SU-DHL-6 (cell line): ENCODE data around the gene VWA5B1.

ENCODE experiments used
- H2AFZ ChIP-seq: fragments of 200-600 bp; sonication (generic); 2 replicates; pipeline ENCODE4 v1.6.1; 2014; ENCODE audit warnings: low read depth, mild to moderate bottlenecking, moderate library complexity, mixed read lengths, antibody characterized with exemption, low read length; ENCODE audit not compliant: severe bottlenecking
- H3F3A ChIP-seq: fragments of 200-600 bp; shearing (Covaris generic); 2 replicates; pipeline ENCODE4 v1.6.0; 2016; ENCODE audit warnings: antibody characterized with exemption, mild to moderate bottlenecking; ENCODE audit not compliant: insufficient read depth
- H3K27ac ChIP-seq: fragments of 200-600 bp; sonication (generic); 2 replicates; pipeline ENCODE4 v1.5.1; 2016; ENCODE audit warnings: low read depth, mild to moderate bottlenecking, low read length, moderate library complexity, mixed read lengths
- H3K27me3 ChIP-seq: fragments of 200-600 bp; sonication (generic), shearing (Covaris generic); 2 replicates; pipeline ENCODE4 v1.6.0; 2014; ENCODE audit warnings: mild to moderate bottlenecking, low read length
- H3K36me3 ChIP-seq: fragments of 200-600 bp; sonication (generic); 2 replicates; pipeline ENCODE4 v1.6.1; 2014; ENCODE audit warnings: mild to moderate bottlenecking, low read length, mixed read lengths
- H3K4me2 ChIP-seq: fragments of 300-600, 200-600 bp; shearing (Covaris generic), sonication (generic); 2 replicates; pipeline ENCODE4 v1.6.0; 2014; ENCODE audit warnings: low read length, low read depth, mild to moderate bottlenecking; ENCODE audit not compliant: poor library complexity, severe bottlenecking
- H3K4me3 ChIP-seq: fragments of 200-600 bp; sonication (generic); 2 replicates; pipeline ENCODE4 v1.5.1; 2014; ENCODE audit warnings: antibody characterized with exemption, low read length, mild to moderate bottlenecking, mixed read lengths; ENCODE audit not compliant: insufficient read depth, poor library complexity, severe bottlenecking
- H3K79me2 ChIP-seq: fragments of 200-600 bp; sonication (generic); 2 replicates; pipeline ENCODE4 v1.6.1; 2014; ENCODE audit warnings: mild to moderate bottlenecking, low read length, moderate library complexity; ENCODE audit not compliant: insufficient read depth
- H3K9ac ChIP-seq: fragments of 200-600 bp; sonication (generic); 2 replicates; pipeline ENCODE4 v1.7.0; 2014; ENCODE audit warnings: mild to moderate bottlenecking, low read length
- H3K9me2 ChIP-seq: fragments of 200-600 bp; sonication (generic); replicated peaks from 2 replicates; pipeline ENCODE4 v1.6.1; 2014; ENCODE audit warnings: low read length; ENCODE audit not compliant: insufficient read depth
- H3K9me3 ChIP-seq: fragments of 200-600 bp; sonication (generic); 2 replicates; pipeline ENCODE4 v1.6.1; 2014; ENCODE audit warnings: low read length, mixed read lengths; ENCODE audit not compliant: insufficient read depth
- H4K20me1 ChIP-seq: fragments of 200-600 bp; sonication (generic); 2 replicates; pipeline ENCODE4 v1.6.1; 2014; ENCODE audit warnings: low read depth, mild to moderate bottlenecking, antibody characterized with exemption, low read length, moderate library complexity, mixed read lengths
- EZH2phosphoT487 ChIP-seq: fragments of 200-600 bp; sonication (generic), shearing (Covaris generic); conservative IDR thresholded peaks from 2 replicates; pipeline ENCODE4 v1.6.1; 2018; ENCODE audit warnings: mild to moderate bottlenecking, antibody characterized with exemption, low read length, moderate library complexity, mixed read lengths
- TF ChIP-seq, protein P1 (sequence below): fragments of 200-600 bp; sonication (generic); IDR thresholded peaks from one replicate; pipeline ENCODE4 v1.5.1; 2017; ENCODE audit warnings: antibody characterized with exemption, mild to moderate bottlenecking, low read length, moderate library complexity; ENCODE audit not compliant: insufficient read depth, poor library complexity, severe bottlenecking

Gene VWA5B1

GRCh38 chr1:20317471-20317870 lies 26.8 kb downstream of the VWA5B1 start:
- no peak overlapping the region for H3K4me3 ChIP-seq
- no peaks in the 10 kb centered on the region for H3K36me3 ChIP-seq
- no peak overlapping the region for H3K9ac ChIP-seq
- no peak for TF ChIP-seq EZH2phosphoT487
- TF ChIP-seq, protein P1, sequence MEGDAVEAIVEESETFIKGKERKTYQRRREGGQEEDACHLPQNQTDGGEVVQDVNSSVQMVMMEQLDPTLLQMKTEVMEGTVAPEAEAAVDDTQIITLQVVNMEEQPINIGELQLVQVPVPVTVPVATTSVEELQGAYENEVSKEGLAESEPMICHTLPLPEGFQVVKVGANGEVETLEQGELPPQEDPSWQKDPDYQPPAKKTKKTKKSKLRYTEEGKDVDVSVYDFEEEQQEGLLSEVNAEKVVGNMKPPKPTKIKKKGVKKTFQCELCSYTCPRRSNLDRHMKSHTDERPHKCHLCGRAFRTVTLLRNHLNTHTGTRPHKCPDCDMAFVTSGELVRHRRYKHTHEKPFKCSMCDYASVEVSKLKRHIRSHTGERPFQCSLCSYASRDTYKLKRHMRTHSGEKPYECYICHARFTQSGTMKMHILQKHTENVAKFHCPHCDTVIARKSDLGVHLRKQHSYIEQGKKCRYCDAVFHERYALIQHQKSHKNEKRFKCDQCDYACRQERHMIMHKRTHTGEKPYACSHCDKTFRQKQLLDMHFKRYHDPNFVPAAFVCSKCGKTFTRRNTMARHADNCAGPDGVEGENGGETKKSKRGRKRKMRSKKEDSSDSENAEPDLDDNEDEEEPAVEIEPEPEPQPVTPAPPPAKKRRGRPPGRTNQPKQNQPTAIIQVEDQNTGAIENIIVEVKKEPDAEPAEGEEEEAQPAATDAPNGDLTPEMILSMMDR = no peak
- H2AFZ ChIP-seq = no peak overlapping the region
- H3K79me2 ChIP-seq = no peaks in the 10 kb centered on the region
- H3K9me3 ChIP-seq = no peaks in the 10 kb centered on the region
- no peaks in the 10 kb centered on the region for H3K9me2 ChIP-seq
- H3K4me2 ChIP-seq = no peak overlapping the region
- H3K27me3 ChIP-seq = no peaks in the 10 kb centered on the region
- H3K27ac ChIP-seq = no peak overlapping the region
- no peaks in the 10 kb centered on the region for H3F3A ChIP-seq
- H4K20me1 ChIP-seq = no peaks in the 10 kb centered on the region

GRCh38 chr1:20318521-20318920 lies 27.8 kb downstream of the VWA5B1 start:
- Histone ChIP-seq H3K79me2 (no peaks in the 10 kb centered on the region), H3K9me2 (no peaks in the 10 kb centered on the region), H4K20me1 (no peaks in the 10 kb centered on the region), H3K9ac (no peak overlapping the region), H3F3A (no peaks in the 10 kb centered on the region), H3K4me3 (no peak overlapping the region), H3K27ac (no peak overlapping the region), H3K4me2 (no peak overlapping the region), H3K36me3 (no peaks in the 10 kb centered on the region), H2AFZ (no peak overlapping the region), H3K27me3 (no peaks in the 10 kb centered on the region), H3K9me3 (no peaks in the 10 kb centered on the region)
- no peak for TF ChIP-seq EZH2phosphoT487
- TF ChIP-seq, protein P1 = no peak

DNA sequence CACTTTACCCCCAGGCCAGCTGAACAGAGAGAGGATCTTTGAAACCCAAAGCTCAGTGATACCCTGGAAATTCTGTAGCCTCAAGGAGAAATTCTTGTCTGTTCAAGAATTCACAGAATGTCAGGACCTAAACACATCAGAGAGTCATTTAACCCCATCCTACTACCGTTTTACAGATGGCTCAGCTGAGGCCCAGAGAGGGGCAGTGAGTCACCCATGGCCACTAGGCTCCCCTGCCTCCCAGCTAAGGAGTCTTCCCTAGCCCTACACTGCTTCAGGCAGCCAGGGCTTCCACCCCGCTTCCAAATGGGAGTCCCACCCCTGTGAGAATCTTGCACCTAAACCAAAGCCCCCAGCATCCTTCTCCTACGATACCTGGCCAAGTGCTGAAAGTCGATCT lies 28.3 kb downstream of the VWA5B1 start:
- no peaks in the 10 kb centered on the region for H4K20me1 ChIP-seq
- no peaks in the 10 kb centered on the region for H3K9me3 ChIP-seq
- H3K27me3 ChIP-seq = no peaks in the 10 kb centered on the region
- no peak overlapping the region for H2AFZ ChIP-seq
- H3K4me2 ChIP-seq = no peak overlapping the region
- no peak for TF ChIP-seq EZH2phosphoT487
- TF ChIP-seq, protein P1 = no peak
- H3K27ac ChIP-seq = no peak overlapping the region
- H3K36me3 ChIP-seq = no peaks in the 10 kb centered on the region
- H3K79me2 ChIP-seq = no peaks in the 10 kb centered on the region
- H3K9me2 ChIP-seq = no peaks in the 10 kb centered on the region
- H3K9ac ChIP-seq = no peak overlapping the region
- H3K4me3 ChIP-seq = no peak overlapping the region
- no peaks in the 10 kb centered on the region for H3F3A ChIP-seq
